Measurements from ENCODE around the gene RTEL1.

RTEL1 gene

GRCh38 chr20:63733117-63733516, 75.0 kb downstream of the RTEL1 start:
- DNase-seq: no peak

- DNase-seq: no peak
Observed at GRCh38 chr20:63733579-63734081, 75.5 kb downstream of the RTEL1 start.

- DNase-seq: no peak
Observed at GRCh38 chr20:63734111-63734945, 76.2 kb downstream of the RTEL1 start.

DNA sequence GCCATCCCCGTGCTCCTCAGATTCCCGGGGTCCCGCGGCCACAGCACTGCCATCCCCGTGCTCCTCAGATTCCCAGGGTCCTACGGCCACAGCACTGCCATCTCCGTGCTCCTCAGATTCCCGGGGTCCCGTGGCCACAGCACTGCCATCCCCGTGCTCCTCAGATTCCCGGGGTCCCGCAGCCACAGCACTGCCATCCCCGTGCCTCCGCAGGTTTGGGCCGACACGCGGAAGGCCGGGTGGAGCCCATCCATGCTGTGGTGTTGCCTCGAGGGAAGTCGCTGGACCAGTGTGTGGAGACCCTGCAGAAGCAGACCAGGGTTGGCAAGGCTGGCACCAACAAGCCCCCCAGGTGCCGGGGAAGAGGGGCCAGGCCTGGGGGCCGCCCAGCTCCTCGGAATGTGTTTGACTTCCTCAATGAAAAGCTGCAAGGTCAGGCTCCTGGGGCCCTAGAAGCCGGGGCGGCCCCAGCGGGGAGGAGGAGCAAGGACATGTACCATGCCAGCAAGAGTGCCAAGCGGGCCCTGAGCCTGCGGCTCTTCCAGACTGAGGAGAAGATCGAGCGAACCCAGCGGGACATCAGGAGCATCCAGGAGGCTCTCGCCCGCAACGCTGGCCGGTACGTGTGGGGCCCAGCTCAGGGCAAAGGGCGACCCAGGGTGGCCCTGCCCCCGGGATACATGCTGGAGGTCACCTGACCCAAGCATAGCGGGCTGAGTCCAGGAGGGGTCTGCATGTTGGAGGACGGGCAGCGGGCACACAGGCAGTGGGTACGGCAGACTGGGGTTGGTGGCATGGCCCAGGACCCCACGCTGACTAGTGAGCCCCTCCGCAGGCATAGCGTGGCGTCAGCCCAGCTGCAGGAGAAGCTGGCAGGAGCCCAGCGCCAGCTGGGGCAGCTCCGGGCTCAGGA, 77.1 kb downstream of the RTEL1 start:
- DNase-seq: no peak

DNA sequence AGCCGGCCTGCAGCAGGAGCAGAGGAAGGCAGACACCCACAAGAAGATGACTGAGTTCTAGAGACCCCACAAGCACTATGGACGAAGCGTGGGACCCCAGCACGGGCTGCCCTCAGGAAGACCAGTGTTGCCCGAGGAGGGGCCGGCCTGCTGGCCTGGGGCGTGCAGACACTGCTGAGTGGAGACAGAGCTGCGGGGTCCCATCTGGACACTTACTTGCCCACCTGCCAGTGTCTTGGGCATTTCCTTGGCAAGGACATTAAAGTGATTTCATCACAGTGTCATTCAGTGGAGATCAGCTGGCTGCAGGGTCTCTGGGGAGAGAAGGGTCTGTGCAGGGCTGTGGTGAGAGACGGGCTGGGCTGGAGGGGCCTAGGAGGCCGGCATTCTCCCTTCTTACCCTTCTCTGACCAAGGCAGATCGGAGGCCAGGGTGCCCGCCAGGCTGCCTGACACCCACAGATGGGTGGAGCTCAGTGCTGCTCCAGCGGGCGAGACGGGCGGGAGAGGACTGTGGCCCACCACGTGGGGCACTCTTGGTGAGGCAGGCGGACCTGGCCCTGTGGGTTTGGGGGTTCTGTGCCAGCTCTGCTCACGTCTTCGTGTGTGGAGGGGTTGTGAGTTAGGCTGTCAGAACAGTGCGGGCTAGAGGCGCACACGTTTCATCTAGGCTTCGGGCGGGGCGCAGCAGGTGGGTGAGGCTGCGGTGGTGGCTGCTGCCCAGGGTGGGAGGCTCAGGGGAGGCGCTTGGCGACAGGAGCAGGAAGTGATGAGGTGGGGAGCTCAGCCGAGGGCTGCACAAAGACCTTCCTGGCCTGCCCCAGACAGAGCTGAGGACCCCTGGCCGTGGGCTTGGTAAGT, 78.0 kb downstream of the RTEL1 start, which contains the start of gene LIME1:
LIME1 (plus strand) TSS at position 806 of the 860 bp plus-strand sequence. CDS start 886 bp downstream, outside the sequence.
- no peak for DNase-seq

DNA sequence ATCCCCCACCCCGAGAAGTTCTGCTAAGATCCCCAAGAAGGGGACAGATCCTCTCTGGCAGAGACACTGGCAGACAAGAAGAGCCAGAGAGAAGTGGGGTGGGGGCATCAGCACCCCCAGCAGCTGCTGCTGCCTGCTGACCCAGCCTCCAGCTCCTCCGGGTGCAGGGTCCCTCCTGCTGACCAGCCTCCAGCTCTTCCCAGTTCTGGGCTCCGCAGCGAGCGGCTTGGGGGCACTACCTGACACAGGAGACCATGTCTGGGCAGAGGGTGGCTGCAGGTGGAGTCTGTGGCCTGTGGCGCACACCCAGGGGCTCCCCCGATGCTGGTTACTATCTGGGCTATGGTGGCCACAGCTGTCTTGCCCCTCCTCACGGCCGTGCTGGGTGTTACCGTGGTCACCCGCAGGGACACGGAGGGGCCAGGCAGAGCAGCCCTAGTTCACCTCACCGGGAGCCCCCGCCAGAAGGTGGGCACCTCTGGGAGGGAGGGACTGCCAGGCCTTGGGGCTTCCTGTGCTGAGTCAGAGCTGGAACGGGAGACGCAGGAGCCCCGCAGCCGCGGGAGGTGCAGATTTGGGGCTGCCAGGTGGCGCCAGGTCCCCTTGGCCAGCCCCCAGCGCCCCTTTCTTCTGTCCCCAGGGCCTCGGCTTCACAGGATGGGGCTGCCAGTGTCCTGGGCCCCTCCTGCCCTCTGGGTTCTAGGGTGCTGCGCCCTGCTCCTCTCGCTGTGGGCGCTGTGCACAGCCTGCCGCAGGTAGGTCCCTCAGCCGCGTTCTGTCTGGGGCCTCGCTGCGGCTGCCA, 79.0 kb downstream of the RTEL1 start:
- DNase-seq: no peak

DNA sequence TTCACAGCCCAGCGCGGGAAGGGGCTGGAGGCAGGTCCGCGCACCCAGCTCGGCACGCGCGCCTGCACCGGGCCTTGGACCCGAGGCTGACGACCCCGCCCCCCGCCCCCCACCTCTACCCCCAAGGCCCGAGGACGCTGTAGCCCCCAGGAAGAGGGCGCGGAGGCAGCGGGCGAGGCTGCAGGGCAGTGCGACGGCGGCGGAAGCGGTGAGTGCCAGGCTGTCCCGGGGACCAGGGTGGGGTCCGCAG, 79.5 kb downstream of the RTEL1 start:
- DNase-seq: no peak

- no peak for DNase-seq
Observed at GRCh38 chr20:63737945-63738686, 80.0 kb downstream of the RTEL1 start.

- no peak for DNase-seq
Observed at GRCh38 chr20:63738687-63739129, 80.6 kb downstream of the RTEL1 start.

- DNase-seq: no peak
Observed at GRCh38 chr20:63739130-63740069, 81.3 kb downstream of the RTEL1 start, which contains the start of gene SLC2A4RG. Gene SLC2A4RG (plus strand): TSS chr20:63739776. CDS start chr20:63739913, 137 bp downstream.

GRCh38 chr20:63740070-63740626, 82.0 kb downstream of the RTEL1 start:
- no peak for DNase-seq

DNA sequence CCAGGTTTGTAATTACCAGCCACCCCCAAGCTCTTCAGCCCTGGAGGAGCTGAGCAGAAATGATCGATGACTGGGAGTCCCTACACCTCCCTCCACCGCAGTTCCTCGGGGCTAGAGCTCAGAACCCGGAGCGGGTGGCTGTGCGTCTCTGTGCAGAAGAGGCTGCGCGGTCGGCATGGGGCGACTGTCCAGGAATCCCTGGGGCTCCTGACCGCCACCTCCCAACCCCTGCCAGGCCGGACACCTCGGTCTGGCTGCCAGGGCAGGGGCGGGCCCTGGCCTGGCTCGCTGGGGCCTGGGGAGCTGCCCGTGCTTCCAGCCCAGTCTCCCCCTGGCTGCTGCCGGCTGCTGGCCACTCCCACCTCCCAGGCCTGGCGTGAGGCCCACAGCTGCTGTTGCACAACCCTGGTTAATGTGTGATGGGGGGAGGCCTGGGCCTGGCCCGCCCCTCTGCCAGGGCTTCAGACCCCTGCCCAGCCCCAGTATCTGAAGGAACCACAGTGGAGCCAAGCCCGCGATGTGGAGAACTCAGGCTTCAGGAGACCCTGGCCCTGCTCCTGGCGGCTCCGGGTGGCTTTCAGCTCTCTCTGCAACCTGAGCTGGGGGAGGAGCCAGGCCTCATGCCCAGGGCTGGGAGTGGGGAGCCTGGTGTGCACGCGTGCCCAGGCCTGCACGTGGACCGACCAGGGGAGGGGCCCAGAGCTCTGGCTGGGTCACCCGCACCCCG, 82.7 kb downstream of the RTEL1 start:
- DNase-seq: no peak

- DNase-seq: no peak
Observed at GRCh38 chr20:63741354-63741675, 83.2 kb downstream of the RTEL1 start.

- no peak for DNase-seq
Observed at GRCh38 chr20:63741676-63742380, 83.7 kb downstream of the RTEL1 start.

DNA sequence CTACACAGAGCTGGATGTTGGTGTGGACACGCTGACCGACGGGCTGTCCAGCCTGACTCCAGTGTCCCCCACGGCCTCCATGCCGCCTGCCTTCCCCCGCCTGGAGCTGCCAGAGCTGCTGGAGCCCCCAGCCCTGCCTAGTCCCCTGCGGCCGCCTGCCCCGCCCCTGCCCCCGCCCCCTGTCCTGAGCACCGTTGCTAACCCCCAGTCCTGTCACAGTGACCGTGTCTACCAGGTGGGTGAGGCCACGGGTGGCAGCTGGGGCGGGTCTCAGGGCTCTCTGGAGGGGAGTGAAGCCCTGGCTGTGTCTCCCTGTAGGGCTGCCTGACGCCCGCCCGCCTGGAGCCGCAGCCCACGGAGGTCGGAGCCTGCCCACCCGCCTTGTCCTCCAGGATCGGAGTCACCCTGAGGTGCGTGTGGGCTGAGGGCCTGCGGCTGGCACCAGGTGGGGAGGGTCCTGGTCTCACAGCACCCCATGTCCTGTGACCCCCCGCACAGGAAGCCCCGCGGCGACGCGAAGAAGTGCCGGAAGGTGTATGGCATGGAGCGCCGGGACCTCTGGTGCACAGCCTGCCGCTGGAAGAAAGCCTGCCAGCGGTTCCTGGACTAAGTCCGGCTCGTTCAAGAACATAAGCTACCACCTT, 84.4 kb downstream of the RTEL1 start:
- no peak for DNase-seq

GRCh38 chr20:63743210-63743970, 85.3 kb downstream of the RTEL1 start:
- DNase-seq: no peak

DNA sequence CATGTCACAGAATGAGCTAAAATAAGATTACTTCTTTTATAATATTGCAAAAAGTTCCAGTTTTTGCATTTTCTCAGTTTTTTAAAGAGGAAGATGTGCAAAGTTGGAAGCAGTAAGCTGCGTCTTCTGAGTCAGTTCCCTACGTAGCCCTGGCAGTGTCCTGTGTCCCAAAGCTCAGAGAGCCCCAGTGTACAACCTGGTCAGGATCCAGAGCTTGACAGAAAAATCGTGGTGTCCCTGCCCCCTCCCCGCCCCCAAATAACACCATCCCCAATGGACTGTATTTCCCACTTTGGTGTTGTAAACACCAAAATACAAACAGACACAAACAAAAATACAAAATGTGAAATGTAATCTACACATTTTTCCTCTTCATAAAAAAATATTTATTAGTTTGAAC, 86.0 kb downstream of the RTEL1 start:
- DNase-seq: no peak

All from NCI-H1436 treated with DMSO at 0.1 percent for 48 hours (cell line).